HG03159 (cell line): ENCODE measurements around the gene TNFRSF19.
A peak's percentile ranks its signal among the peaks of the same experiment; 100 is the strongest.
"Not testable (repeated sequence)": the region's sequence is repeated elsewhere in the genome, so short reads cannot be mapped to it uniquely, and the experiment has no call there.

Experiments
- ATAC-seq: cut with Tn5 transposase; IDR thresholded peaks from one replicate; pipeline ENCODE4 v1.9.1; 2021; ENCODE audit warnings: mild to moderate bottlenecking, moderate library complexity; ENCODE audit not compliant: unreplicated experiment

The TNFRSF19 gene

DNA sequence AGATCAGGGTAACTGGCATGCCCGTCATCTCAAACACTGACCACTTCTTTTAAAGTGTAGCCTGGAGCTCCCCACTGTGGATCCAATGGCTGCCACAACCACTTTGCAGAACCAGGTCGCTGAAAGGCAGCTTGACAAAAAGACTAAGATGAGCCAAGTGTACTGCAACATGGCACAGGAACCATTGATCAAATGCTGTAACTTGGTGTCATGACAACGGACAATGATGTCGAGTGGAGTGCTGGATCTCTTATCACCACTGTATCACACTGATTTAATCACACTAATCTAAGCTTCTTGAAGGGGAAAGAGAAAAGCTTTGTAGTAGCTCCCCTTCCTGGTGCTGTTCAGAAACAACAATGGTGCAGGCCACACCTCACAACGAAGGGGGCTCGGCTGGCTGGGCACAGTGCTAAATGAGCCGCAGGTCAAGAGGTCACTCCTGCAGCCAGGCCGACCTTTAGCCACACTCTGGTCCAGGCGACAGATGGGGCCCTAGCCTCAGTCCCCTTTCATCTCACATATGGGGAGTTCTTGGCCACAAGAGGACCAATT, 2.2 kb upstream of the TNFRSF19 start:
- ATAC-seq, result no peak

DNA sequence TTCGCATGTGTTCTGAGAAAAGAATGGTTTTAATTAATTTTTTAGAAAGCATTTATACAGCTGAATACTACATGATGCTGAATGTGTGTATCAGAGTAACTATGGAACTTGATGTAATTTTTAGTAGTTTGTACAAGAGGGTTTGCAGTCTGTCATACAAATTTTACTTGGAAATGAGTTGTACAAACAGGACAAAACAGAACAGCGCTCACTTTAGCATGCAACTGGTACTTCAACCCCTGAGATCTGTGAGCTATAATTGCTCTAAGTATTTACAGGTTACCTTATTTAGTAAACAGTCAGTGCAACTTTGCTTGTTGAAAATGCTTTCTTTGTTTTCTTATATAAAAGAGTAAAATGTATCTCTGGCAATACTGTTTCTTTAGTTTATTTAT, 706 bp downstream of the TNFRSF19 start:
- no peak for ATAC-seq

GRCh38 chr13:23571431-23571830, 1.2 kb downstream of the TNFRSF19 start:
- no peak for ATAC-seq

GRCh38 chr13:23572836-23573235, 2.6 kb downstream of the TNFRSF19 start:
- ATAC-seq, result no peak

GRCh38 chr13:23574421-23575145, 4.4 kb downstream of the TNFRSF19 start:
- no peak for ATAC-seq

GRCh38 chr13:23575632-23576031, 5.4 kb downstream of the TNFRSF19 start:
- ATAC-seq, result no peak

- ATAC-seq, result peak; percentile 63
Measured at GRCh38 chr13:23578411-23579071, 8.3 kb downstream of the TNFRSF19 start.

GRCh38 chr13:23579072-23579895, 9.1 kb downstream of the TNFRSF19 start:
- ATAC-seq, result peak; percentile 85

GRCh38 chr13:23579896-23580683, 9.9 kb downstream of the TNFRSF19 start:
- ATAC-seq, result no peak

GRCh38 chr13:23580684-23581060, 10.5 kb downstream of the TNFRSF19 start:
- no peak for ATAC-seq

- ATAC-seq, result no peak
Measured at GRCh38 chr13:23583491-23583890, 13.3 kb downstream of the TNFRSF19 start.

DNA sequence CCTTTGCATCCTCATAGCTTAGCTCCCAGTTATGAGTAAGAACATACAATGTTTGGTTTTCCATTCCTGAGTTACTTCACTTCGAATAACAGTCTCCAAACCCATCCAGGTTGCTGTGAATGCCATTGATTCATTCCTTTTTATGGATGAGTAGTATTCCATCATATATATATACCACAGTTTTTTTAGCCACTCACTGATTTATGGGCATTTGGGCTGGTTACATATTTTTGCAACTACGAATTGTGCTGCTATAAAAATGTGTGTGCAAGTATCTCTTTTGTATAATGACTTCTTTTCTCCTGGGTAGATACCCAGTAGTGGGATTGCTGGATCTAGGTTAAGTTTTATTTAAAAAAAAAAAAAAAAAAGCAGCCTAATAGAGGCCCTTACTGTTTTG, 14.1 kb downstream of the TNFRSF19 start:
- ATAC-seq, result no peak

GRCh38 chr13:23586336-23586735, 16.1 kb downstream of the TNFRSF19 start:
- no peak for ATAC-seq

DNA sequence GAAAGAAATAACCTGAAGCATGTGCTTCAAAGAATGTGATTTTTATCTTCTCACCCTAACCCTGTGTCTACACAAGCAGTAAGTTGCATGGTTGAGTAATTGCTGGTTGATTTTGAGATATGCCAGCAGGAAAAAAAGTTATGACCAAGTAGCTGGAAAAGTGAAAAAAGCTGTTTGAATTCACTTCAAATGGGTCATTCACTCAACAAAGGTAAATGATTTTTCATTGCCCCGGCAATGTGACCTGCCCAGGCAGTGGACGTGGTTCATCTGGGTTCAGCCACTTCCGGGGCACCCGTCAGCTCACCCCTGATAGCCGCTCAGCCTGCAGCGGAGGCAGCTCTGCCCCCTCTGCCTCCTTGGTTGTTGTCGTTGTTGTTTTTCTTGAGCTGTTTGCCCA, 18.5 kb downstream of the TNFRSF19 start:
- no peak for ATAC-seq

- no peak for ATAC-seq
Measured at GRCh38 chr13:23592596-23592995, 22.4 kb downstream of the TNFRSF19 start.

DNA sequence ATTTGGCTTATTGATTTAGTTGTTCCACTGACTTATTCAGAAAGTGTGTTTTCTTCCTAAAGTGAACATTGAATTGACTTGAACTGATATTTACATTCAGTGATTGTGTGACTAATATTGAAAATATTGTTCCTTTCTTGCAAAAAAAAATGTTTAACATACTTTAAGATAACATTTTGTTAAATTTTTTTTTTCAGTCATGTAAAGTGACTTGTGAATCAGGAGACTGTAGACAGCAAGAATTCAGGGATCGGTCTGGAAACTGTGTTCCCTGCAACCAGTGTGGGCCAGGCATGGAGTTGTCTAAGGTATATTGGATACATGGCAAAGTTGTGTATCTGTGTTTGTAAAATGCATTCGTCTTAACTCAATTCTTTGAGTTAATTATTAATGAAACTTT, 22.9 kb downstream of the TNFRSF19 start:
- no peak for ATAC-seq

- ATAC-seq, result not testable (repeated sequence)
Measured at GRCh38 chr13:23594290-23594689, 24.1 kb downstream of the TNFRSF19 start.

- ATAC-seq, result no peak
Measured at GRCh38 chr13:23598369-23598768, 28.2 kb downstream of the TNFRSF19 start.

DNA sequence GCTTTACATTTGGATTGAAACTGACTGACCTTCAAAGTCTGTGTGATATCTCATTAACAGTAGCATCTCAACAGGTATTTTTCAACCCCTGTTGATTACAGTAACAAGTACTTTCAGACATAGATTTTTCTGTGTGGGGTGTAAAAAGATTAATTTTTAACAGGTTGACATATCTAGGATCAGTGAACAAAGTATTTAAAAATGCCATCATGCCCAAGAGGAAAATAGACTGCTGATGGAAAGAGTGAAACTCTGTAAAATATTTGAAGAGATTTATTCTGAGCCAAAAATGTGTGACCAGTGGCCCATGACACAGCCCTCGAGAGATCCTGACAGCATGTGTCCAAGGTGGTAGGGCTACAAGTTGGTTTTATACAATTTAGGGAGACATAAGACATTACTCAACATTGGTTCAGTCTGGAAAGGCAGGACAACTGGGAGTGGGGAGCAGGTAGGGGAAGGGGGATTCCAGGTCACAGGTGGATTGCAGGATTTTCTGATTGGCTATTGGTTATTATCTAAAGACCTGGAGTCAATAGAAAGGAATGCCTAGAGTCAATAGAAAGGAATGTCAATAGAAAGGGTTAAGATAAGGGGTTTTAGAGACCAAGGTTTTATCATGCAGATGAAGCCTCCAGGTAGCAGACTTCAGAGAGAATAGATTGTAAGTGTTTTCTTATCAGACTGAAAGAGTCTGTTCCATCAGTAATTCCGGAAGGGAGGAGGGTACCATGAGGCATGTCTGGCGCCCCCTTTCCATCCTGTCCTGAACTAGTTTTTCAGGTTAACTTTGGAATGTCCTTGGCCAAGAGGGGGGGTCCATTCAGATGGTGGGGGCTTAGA, 29.1 kb downstream of the TNFRSF19 start:
- no peak for ATAC-seq

GRCh38 chr13:23600100-23600499, 29.9 kb downstream of the TNFRSF19 start:
- ATAC-seq, result no peak
